Measurements from ENCODE around the gene MAP7D2. TPM values are rescaled to one million over a fixed set of nuclear protein-coding genes. Genes with fewer than 3 reads are reported as not detected.

Gene MAP7D2
- total RNA-seq, 1 donor from 2014 or later, result 0.98 TPM

DNA sequence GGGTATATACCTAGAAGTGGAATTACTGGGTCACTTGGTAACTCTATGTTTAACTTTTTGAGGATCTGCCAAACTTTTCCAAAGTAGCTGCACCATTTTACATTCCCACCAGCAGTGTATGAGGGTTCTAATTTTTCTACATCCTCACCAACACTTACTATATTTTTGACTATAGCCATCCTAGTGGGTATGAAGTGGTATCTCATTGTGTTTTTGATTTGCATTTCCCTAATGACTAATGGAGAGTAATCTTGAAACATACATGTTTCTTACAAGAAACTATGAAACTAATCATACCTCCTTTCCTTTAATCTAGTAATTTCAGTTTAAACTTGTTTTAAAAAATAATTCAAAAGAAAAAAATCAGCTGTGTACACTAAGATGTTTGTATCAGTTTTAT lies 143.7 kb downstream of the MAP7D2 start:
- H3K4me3 ChIP-seq, result no peak overlapping the region
- no peak for TF ChIP-seq POLR2A (IDR thresholded peaks at IDR 0.05)
- TF ChIP-seq POLR2AphosphoS5 (IDR thresholded peaks at IDR 0.05; ENCODE audit: insufficient read depth in 1 of 2, low read depth in 1 of 2), result no peak
- TF ChIP-seq, protein P1, sequence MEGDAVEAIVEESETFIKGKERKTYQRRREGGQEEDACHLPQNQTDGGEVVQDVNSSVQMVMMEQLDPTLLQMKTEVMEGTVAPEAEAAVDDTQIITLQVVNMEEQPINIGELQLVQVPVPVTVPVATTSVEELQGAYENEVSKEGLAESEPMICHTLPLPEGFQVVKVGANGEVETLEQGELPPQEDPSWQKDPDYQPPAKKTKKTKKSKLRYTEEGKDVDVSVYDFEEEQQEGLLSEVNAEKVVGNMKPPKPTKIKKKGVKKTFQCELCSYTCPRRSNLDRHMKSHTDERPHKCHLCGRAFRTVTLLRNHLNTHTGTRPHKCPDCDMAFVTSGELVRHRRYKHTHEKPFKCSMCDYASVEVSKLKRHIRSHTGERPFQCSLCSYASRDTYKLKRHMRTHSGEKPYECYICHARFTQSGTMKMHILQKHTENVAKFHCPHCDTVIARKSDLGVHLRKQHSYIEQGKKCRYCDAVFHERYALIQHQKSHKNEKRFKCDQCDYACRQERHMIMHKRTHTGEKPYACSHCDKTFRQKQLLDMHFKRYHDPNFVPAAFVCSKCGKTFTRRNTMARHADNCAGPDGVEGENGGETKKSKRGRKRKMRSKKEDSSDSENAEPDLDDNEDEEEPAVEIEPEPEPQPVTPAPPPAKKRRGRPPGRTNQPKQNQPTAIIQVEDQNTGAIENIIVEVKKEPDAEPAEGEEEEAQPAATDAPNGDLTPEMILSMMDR (IDR thresholded peaks at IDR 0.05), result no peak
- H3K27me3 ChIP-seq, result no peaks in the 10 kb centered on the region
- no peak for DNase-seq (ENCODE audit: extremely low spot score in 2 of 2)
- H3K27ac ChIP-seq, result no peak overlapping the region
- intact Hi-C loops (cut with DNase I), result no loop called here
- no peaks in the 10 kb centered on the region for H3K9me3 ChIP-seq
- no peaks in the 10 kb centered on the region for H3K4me1 ChIP-seq
- no peaks in the 10 kb centered on the region for H3K36me3 ChIP-seq

DNA sequence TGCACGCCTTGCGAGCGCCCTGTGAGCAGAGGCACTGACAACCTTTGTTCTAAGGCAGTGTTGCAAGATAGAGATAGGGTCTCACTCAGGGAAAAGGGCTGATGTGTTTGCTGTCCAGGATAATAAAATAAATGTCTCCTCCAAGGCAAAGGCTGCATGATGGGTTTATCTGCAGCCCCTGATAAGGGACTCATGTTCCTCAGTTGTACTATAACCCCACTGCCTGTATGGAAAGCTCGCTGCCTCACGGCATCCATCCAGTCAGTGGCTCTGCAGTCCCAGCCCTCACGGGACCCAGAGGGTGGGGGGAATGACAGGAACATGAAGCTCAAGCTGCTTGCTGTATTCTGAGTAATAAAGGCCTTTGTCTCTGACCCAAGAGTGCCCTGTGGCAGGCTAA lies 148.4 kb downstream of the MAP7D2 start:
- Histone ChIP-seq H3K4me3 (no peak overlapping the region), H3K27me3 (no peaks in the 10 kb centered on the region), H3K4me1 (no peaks in the 10 kb centered on the region), H3K27ac (no peak overlapping the region), H3K9me3 (no peaks in the 10 kb centered on the region), H3K36me3 (no peaks in the 10 kb centered on the region)
- DNase-seq (ENCODE audit: extremely low spot score in 2 of 2), result no peak
- intact Hi-C loops (cut with DNase I), result no loop called here
- no peak for TF ChIP-seq POLR2A (IDR thresholded peaks at IDR 0.05)

DNA sequence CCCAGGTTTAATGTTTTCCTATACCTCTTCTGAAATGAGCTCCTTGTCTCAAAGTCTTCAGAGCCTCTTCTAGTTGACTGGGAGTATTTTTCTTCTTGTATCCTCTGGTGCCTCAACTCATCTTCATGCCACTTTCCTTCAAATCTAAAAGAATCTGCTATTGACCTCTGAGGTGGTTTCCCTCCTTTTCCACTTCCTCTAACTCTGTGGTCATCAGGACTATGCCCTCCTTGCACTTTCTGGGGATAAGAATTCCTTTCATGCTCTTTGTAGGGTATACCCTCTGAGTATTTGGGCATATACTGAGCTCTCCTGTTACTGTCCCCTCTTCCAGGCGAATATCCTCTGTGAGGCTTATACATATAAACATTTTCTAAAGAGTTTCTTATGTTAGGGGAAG lies 150.7 kb downstream of the MAP7D2 start:
- H3K4me1 ChIP-seq, result no peaks in the 10 kb centered on the region
- intact Hi-C loops (cut with DNase I), result no loop called here
- TF ChIP-seq, protein P1 (IDR thresholded peaks at IDR 0.05), result no peak
- no peak for TF ChIP-seq POLR2AphosphoS5 (IDR thresholded peaks at IDR 0.05; ENCODE audit: insufficient read depth in 1 of 2, low read depth in 1 of 2)
- no peak for TF ChIP-seq POLR2A (IDR thresholded peaks at IDR 0.05)
- no peak overlapping the region for H3K4me3 ChIP-seq
- no peaks in the 10 kb centered on the region for H3K27me3 ChIP-seq
- no peaks in the 10 kb centered on the region for H3K36me3 ChIP-seq
- no peaks in the 10 kb centered on the region for H3K9me3 ChIP-seq
- DNase-seq (ENCODE audit: extremely low spot score in 2 of 2), result no peak
- H3K27ac ChIP-seq, result no peak overlapping the region

DNA sequence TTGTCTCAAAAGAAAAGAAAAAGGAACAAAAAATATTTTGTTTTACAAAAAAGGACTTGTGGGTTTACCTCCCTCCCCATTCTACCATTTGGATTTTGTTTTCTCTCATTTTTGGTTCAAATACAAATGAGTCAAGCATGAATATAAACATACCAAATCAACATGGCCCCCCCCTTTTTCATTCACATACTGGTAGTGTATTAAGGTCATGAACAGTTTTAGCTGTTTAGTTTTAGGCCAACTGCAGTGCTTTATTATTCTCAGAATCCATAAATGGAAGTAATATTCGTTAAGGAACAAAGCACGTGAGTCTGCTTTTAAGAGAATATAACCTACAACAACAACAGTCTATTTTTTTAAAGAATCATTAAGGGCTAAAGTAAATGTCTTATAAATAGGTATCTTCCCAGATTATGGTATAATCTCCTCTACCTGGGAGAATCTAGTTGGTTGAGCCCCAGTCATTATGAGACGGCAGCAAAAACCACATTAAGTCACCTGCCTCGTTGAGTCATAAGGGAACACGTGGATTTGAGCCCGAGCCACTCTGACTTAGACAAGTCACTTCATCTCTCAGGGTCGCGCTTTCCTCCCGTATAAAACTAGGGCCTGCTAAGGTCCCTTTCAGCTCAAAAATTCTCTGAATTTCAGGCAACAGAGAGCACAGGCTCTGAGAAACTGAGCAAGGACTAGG lies 152.5 kb downstream of the MAP7D2 start:
- no peaks in the 10 kb centered on the region for H3K9me3 ChIP-seq
- intact Hi-C loops (cut with DNase I), result no loop called here
- no peaks in the 10 kb centered on the region for H3K27me3 ChIP-seq
- TF ChIP-seq, protein P1 (IDR thresholded peaks at IDR 0.05), result no peak
- TF ChIP-seq POLR2AphosphoS5 (IDR thresholded peaks at IDR 0.05; ENCODE audit: insufficient read depth in 1 of 2, low read depth in 1 of 2) (no peak), POLR2A (IDR thresholded peaks at IDR 0.05) (no peak)
- H3K27ac ChIP-seq, result no peak overlapping the region
- no peaks in the 10 kb centered on the region for H3K36me3 ChIP-seq
- no peak for DNase-seq (ENCODE audit: extremely low spot score in 2 of 2)
- no peak overlapping the region for H3K4me3 ChIP-seq
- H3K4me1 ChIP-seq, result no peaks in the 10 kb centered on the region

DNA sequence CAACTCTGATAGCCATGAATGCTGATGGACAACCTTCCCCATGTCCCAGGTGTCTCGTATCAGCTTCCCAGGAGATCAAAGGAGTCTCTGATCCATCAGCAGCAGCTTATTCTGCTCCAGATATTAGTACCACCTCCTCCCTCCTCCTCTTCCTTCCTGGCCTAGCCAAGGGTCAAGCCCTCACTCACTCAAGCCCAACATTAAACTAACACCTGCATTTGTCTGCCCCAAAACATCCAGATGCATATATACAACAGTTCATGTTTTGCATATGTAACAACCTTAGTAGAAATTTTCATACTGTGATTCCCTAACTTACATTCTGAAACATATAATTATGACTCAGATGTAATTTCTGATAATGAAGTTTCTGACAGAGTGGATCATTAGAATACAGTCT lies 155.8 kb downstream of the MAP7D2 start:
- intact Hi-C loops (cut with DNase I), result no loop called here
- Histone ChIP-seq H3K9me3 (no peaks in the 10 kb centered on the region), H3K27ac (no peak overlapping the region), H3K4me1 (no peaks in the 10 kb centered on the region), H3K27me3 (no peaks in the 10 kb centered on the region), H3K36me3 (no peaks in the 10 kb centered on the region), H3K4me3 (no peak overlapping the region)
- DNase-seq (ENCODE audit: extremely low spot score in 2 of 2), result no peak
- TF ChIP-seq POLR2AphosphoS5 (IDR thresholded peaks at IDR 0.05; ENCODE audit: insufficient read depth in 1 of 2, low read depth in 1 of 2) (no peak), POLR2A (IDR thresholded peaks at IDR 0.05) (no peak)
- TF ChIP-seq, protein P1 (IDR thresholded peaks at IDR 0.05), result no peak
